BE2C (cell line): ENCODE results near the gene SLMAP.
"Not testable (repeated sequence)": the region's sequence is repeated elsewhere in the genome, so short reads cannot be mapped to it uniquely, and the experiment has no call there.

Experiments
- DNase-seq: peaks from one replicate; pipeline ENCODE4 v3.0.0-alpha.2; 2020
- H3K27me3 ChIP-seq: fragments of 250-450 bp; sonication (Bioruptor Pico); 2 replicates; pipeline ENCODE4 v1.5.1; 2020; ENCODE audit warnings: mild to moderate bottlenecking
- H3K36me3 ChIP-seq: fragments of 250-450 bp; sonication (Bioruptor Pico); 2 replicates; pipeline ENCODE4 v1.5.1; 2020; ENCODE audit warnings: mild to moderate bottlenecking
- H3K4me1 ChIP-seq: fragments of 250-450 bp; sonication (Bioruptor Pico); 2 replicates; pipeline ENCODE4 v1.5.1; 2020
- H3K4me3 ChIP-seq: 2 replicates; pipeline ENCODE4 v1.5.1; 2011; ENCODE audit warnings: low read depth, low read length
- H3K9me3 ChIP-seq: fragments of 250-450 bp; sonication (Bioruptor Pico); 2 replicates; pipeline ENCODE4 v1.5.1; 2020
- CTCF ChIP-seq: IDR thresholded peaks from 2 replicates; pipeline ENCODE4 v1.5.1; 2012; ENCODE audit warnings: mild to moderate bottlenecking, low read depth, low read length

SLMAP gene

GRCh38 chr3:57872606-57873005 is 116.5 kb downstream of the SLMAP start:
- no peak for DNase-seq
- H3K4me1 ChIP-seq, result no peaks in the 10 kb centered on the region

GRCh38 chr3:57876632-57877031 is 120.5 kb downstream of the SLMAP start:
- Histone ChIP-seq H3K4me1 (no peaks in the 10 kb centered on the region), H3K9me3 (no peaks in the 10 kb centered on the region), H3K36me3 (no peaks in the 10 kb centered on the region), H3K4me3 (no peak overlapping the region), H3K27me3 (no peaks in the 10 kb centered on the region)
- TF ChIP-seq CTCF, result no peak
- DNase-seq, result no peak

More at GRCh38 chr3:57872606-57873005, 116.5 kb downstream of the SLMAP start:
- Histone ChIP-seq H3K4me3 (no peak overlapping the region), H3K27me3 (no peaks in the 10 kb centered on the region), H3K36me3 (no peaks in the 10 kb centered on the region), H3K9me3 (no peaks in the 10 kb centered on the region)
- TF ChIP-seq CTCF, result no peak

- H3K36me3 ChIP-seq, result no peaks in the 10 kb centered on the region
- H3K4me3 ChIP-seq, result no peak overlapping the region
- no peaks in the 10 kb centered on the region for H3K27me3 ChIP-seq
- H3K9me3 ChIP-seq, result no peaks in the 10 kb centered on the region
- no peaks in the 10 kb centered on the region for H3K4me1 ChIP-seq
- no peak for TF ChIP-seq CTCF
- no peak for DNase-seq
Measured at GRCh38 chr3:57877116-57877515, 121.0 kb downstream of the SLMAP start.

- H3K4me1 ChIP-seq, H3K4me3 ChIP-seq, DNase-seq, H3K36me3 ChIP-seq, H3K27me3 ChIP-seq, H3K9me3 ChIP-seq: not testable (repeated sequence)
Measured at GRCh38 chr3:57884436-57884835, 128.3 kb downstream of the SLMAP start.

GRCh38 chr3:57889807-57890206 is 133.7 kb downstream of the SLMAP start:
- no peak for TF ChIP-seq CTCF
- no peaks in the 10 kb centered on the region for H3K9me3 ChIP-seq
- no peaks in the 10 kb centered on the region for H3K4me1 ChIP-seq
- H3K27me3 ChIP-seq, result no peaks in the 10 kb centered on the region
- no peak for DNase-seq
- no peak overlapping the region for H3K4me3 ChIP-seq
- no peaks in the 10 kb centered on the region for H3K36me3 ChIP-seq

GRCh38 chr3:57890874-57891273 is 134.8 kb downstream of the SLMAP start:
- H3K4me1 ChIP-seq, result no peaks in the 10 kb centered on the region
- H3K27me3 ChIP-seq, result no peaks in the 10 kb centered on the region
- TF ChIP-seq CTCF, result no peak
- DNase-seq, result no peak
- H3K36me3 ChIP-seq, result no peaks in the 10 kb centered on the region
- H3K4me3 ChIP-seq, result no peak overlapping the region
- no peaks in the 10 kb centered on the region for H3K9me3 ChIP-seq

- TF ChIP-seq CTCF, result no peak
- no peak overlapping the region for H3K4me3 ChIP-seq
- no peaks in the 10 kb centered on the region for H3K4me1 ChIP-seq
- no peak for DNase-seq
- H3K9me3 ChIP-seq, result no peaks in the 10 kb centered on the region
- no peaks in the 10 kb centered on the region for H3K36me3 ChIP-seq
- H3K27me3 ChIP-seq, result no peaks in the 10 kb centered on the region
Measured at GRCh38 chr3:57892423-57892822, 136.3 kb downstream of the SLMAP start.
